Sigmoid colon (tissue), 7 donors: ENCODE data around the gene IRX4. TPM values are rescaled to one million over a fixed set of nuclear protein-coding genes. Genes with fewer than 3 reads are reported as not detected.

Source experiments
- DNase-seq: peaks from one replicate; pipeline ENCODE4 v3.0.0-alpha.2; 2019
- H3K27ac ChIP-seq, 4 donors: fragments of 200-600 bp; sonication (generic); one replicate each; pipeline ENCODE4 v1.5.1; 2016 to 2019; ENCODE audit warnings: mild to moderate bottlenecking in 1 of 4
- H3K27me3 ChIP-seq, 3 donors: fragments of 200-600 bp; sonication (generic); one replicate each; pipeline ENCODE4 v1.5.1; 2019; ENCODE audit warnings: mild to moderate bottlenecking in 1 of 3
- H3K36me3 ChIP-seq, 4 donors: fragments of 200-600 bp; sonication (generic); one replicate each; pipeline ENCODE4 v1.5.1; 2016 to 2019
- H3K4me1 ChIP-seq, 4 donors: fragments of 200-600 bp; sonication (generic); one replicate each; pipeline ENCODE4 v1.5.1; 2017 to 2019
- H3K4me3 ChIP-seq, 4 donors: fragments of 200-600 bp; sonication (generic); one replicate each; pipeline ENCODE4 v1.5.1; 2017 to 2019; ENCODE audit warnings: mild to moderate bottlenecking in 2 of 4, moderate library complexity in 1 of 4
- H3K9me3 ChIP-seq, 4 donors: fragments of 200-600 bp in 3 of 4; sonication (generic) in 3 of 4; one replicate each; pipeline versions ENCODE4 v1.5.1 to v1.6.1; 2013 to 2019
- CTCF ChIP-seq, 4 experiments: fragments of 450-650 bp in 3 of 4; fragments of 200-600 bp in 1 of 4; IDR thresholded peaks; one replicate each; pipeline ENCODE4 v1.5.1; 2016 to 2019; ENCODE audit warnings: antibody characterized with exemption in 4 of 4, mild to moderate bottlenecking in 3 of 4, moderate library complexity in 2 of 4
- EP300 ChIP-seq, 4 donors: sonication (generic); formaldehyde crosslinking; IDR thresholded peaks; one replicate each; pipeline ENCODE4 v1.6.1; 2017; ENCODE audit warnings: antibody characterized with exemption in 4 of 4
- POLR2A ChIP-seq, 2 donors: fragments of 450-650 bp; IDR thresholded peaks; one replicate each; pipeline ENCODE4 v1.6.1; 2016; ENCODE audit warnings: antibody characterized with exemption in 2 of 2, mild to moderate bottlenecking in 2 of 2, moderate library complexity in 2 of 2
- POLR2AphosphoS5 ChIP-seq, 4 donors: sonication (generic); formaldehyde crosslinking; IDR thresholded peaks; one replicate each; pipeline ENCODE4 v1.6.1; 2017; ENCODE audit warnings: antibody characterized with exemption in 4 of 4
- WGBS, 2 donors: extraction: QIAGEN DNeasy Blood & Tissue Kit; methylation state at CpG; one replicate each; pipeline ENCODE4 v1.1.7; 2013; 5-methylcytosine and 5-hydroxymethylcytosine counted together
- intact Hi-C: fragments of 100-400 bp; cut with DNase I; formaldehyde crosslinking; loops from one replicate; pipeline ENCODE4 v1.15.1; 2023
- polyA plus RNA-seq, 3 donors: library from polyadenylated mRNA; stranded (reverse); fragments of 200-250 nt; gene quantifications; one replicate each; pipeline ENCODE4 v1.2.3, GENCODE V29; 2013
- total RNA-seq, 4 donors: library from RNA; depleted of rRNA; stranded (reverse); fragments of >200 nt; gene quantifications; one replicate each; pipeline ENCODE4 v1.1.0, GENCODE V29; 2016
- donor health status: healthy with polysubstance abuse.
- donor health status: Bipolar disorder and iron deficiency.
- donor health status: healthy.

The IRX4 gene
- total and polyA plus RNA-seq, 7 donors, result 0.06 TPM; not detected in 6

GRCh38 chr5:1850324-1851154, 32.2 kb downstream of the IRX4 start:
- H3K27me3 ChIP-seq, result peaks cover 11 to 78% (median 29%) of the 10 kb centered on the region in 3 donors
- WGBS, 2 donors, result 65 to 70% methylated on average over 29 of the region's 29 CpGs

GRCh38 chr5:1847611-1848010, 35.1 kb downstream of the IRX4 start:
- Histone ChIP-seq H3K27me3 (peaks cover 9 to 71% (median 18%) of the 10 kb centered on the region in 3 donors), H3K4me3 (no peak overlapping the region), H3K9me3 (no peaks in the 10 kb centered on the region), H3K4me1 (no peaks in the 10 kb centered on the region), H3K27ac (no peak overlapping the region), H3K36me3 (no peaks in the 10 kb centered on the region)
- no peak for DNase-seq
- intact Hi-C loops, result no loop called here
- TF ChIP-seq CTCF (IDR thresholded peaks at IDR 0.05) (no peak), POLR2A (IDR thresholded peaks at IDR 0.05) (no peak), POLR2AphosphoS5 (IDR thresholded peaks at IDR 0.05) (no peak), EP300 (IDR thresholded peaks at IDR 0.05) (no peak)
- WGBS, 2 donors, result 80 to 83% methylated on average over 9 of the region's 9 CpGs

More at GRCh38 chr5:1850324-1851154, 32.2 kb downstream of the IRX4 start:
- no peaks in the 10 kb centered on the region for H3K36me3 ChIP-seq
- H3K27ac ChIP-seq, result no peak overlapping the region
- DNase-seq, result no peak
- H3K4me1 ChIP-seq, result no peaks in the 10 kb centered on the region
- no peaks in the 10 kb centered on the region for H3K9me3 ChIP-seq
- TF ChIP-seq POLR2A (IDR thresholded peaks at IDR 0.05) (no peak), POLR2AphosphoS5 (IDR thresholded peaks at IDR 0.05) (no peak), CTCF (IDR thresholded peaks at IDR 0.05) (no peak), EP300 (IDR thresholded peaks at IDR 0.05) (no peak)
- no peak overlapping the region for H3K4me3 ChIP-seq
- intact Hi-C loops, result no loop called here

GRCh38 chr5:1847056-1847455, 35.7 kb downstream of the IRX4 start:
- no peak overlapping the region for H3K27ac ChIP-seq
- peaks cover 5 to 67% (median 12%) of the 10 kb centered on the region in 3 donors for H3K27me3 ChIP-seq
- DNase-seq, result no peak
- no peaks in the 10 kb centered on the region for H3K9me3 ChIP-seq
- H3K4me1 ChIP-seq, result no peaks in the 10 kb centered on the region
- no peak overlapping the region for H3K4me3 ChIP-seq
- intact Hi-C loops, result no loop called here
- no peak for TF ChIP-seq EP300 (IDR thresholded peaks at IDR 0.05)
- TF ChIP-seq POLR2A (IDR thresholded peaks at IDR 0.05), result no peak
- TF ChIP-seq POLR2AphosphoS5 (IDR thresholded peaks at IDR 0.05), result no peak
- TF ChIP-seq CTCF (IDR thresholded peaks at IDR 0.05), result no peak
- WGBS, 2 donors, result 73 to 75% methylated on average over 10 of the region's 10 CpGs
- no peaks in the 10 kb centered on the region for H3K36me3 ChIP-seq

- H3K36me3 ChIP-seq, result no peaks in the 10 kb centered on the region
- TF ChIP-seq POLR2A (IDR thresholded peaks at IDR 0.05) (no peak), CTCF (IDR thresholded peaks at IDR 0.05) (no peak), POLR2AphosphoS5 (IDR thresholded peaks at IDR 0.05) (no peak), EP300 (IDR thresholded peaks at IDR 0.05) (no peak)
- H3K27me3 ChIP-seq, result peaks cover 5 to 67% (median 10%) of the 10 kb centered on the region in 3 donors
- H3K27ac ChIP-seq, result no peak overlapping the region
- no peaks in the 10 kb centered on the region for H3K4me1 ChIP-seq
- no peaks in the 10 kb centered on the region for H3K9me3 ChIP-seq
- 84 to 89% methylated on average over 13 of the region's 13 CpGs for WGBS, 2 donors
- DNase-seq, result no peak
- H3K4me3 ChIP-seq, result no peak overlapping the region
- intact Hi-C loops, result no loop called here
Measured at GRCh38 chr5:1846583-1846982, 36.1 kb downstream of the IRX4 start.
